Mesodermal cell (in vitro differentiated cells): ENCODE measurements around the gene CATSPER3.

Experiments used
- H3K27ac ChIP-seq: 2 replicates; pipeline ENCODE4 v1.7.0; 2013; ENCODE audit warnings: mild to moderate bottlenecking, low read depth, low read length, moderate library complexity; ENCODE audit not compliant: severe bottlenecking
- H3K36me3 ChIP-seq: 2 replicates; pipeline ENCODE4 v1.7.1; 2013; ENCODE audit warnings: mild to moderate bottlenecking, low read length, moderate library complexity; ENCODE audit not compliant: control insufficient read depth, insufficient read depth
- H3K4me1 ChIP-seq: one replicate; pipeline ENCODE4 v1.7.1; 2013; ENCODE audit warnings: mild to moderate bottlenecking, low read length; ENCODE audit not compliant: insufficient read depth, control insufficient read depth, poor library complexity, severe bottlenecking
- H3K4me3 ChIP-seq: 2 replicates; pipeline ENCODE4 v1.7.0; 2013; ENCODE audit warnings: low read length, control low read depth, mild to moderate bottlenecking; ENCODE audit not compliant: insufficient read depth, poor library complexity, severe bottlenecking; ENCODE audit errors: extremely low read depth
- H3K9me3 ChIP-seq: 2 replicates; pipeline ENCODE4 v1.7.1; 2013; ENCODE audit warnings: mild to moderate bottlenecking, low read length, moderate library complexity; ENCODE audit not compliant: control insufficient read depth
- WGBS, 2 experiments: methylation state at CpG; one replicate each; pipeline ENCODE4 v1.1.5; 2013; ENCODE audit warnings: missing lambda C conversion rate in 2 of 2; ENCODE audit not compliant: insufficient coverage in 2 of 2; 5-methylcytosine and 5-hydroxymethylcytosine counted together

CATSPER3 gene

DNA sequence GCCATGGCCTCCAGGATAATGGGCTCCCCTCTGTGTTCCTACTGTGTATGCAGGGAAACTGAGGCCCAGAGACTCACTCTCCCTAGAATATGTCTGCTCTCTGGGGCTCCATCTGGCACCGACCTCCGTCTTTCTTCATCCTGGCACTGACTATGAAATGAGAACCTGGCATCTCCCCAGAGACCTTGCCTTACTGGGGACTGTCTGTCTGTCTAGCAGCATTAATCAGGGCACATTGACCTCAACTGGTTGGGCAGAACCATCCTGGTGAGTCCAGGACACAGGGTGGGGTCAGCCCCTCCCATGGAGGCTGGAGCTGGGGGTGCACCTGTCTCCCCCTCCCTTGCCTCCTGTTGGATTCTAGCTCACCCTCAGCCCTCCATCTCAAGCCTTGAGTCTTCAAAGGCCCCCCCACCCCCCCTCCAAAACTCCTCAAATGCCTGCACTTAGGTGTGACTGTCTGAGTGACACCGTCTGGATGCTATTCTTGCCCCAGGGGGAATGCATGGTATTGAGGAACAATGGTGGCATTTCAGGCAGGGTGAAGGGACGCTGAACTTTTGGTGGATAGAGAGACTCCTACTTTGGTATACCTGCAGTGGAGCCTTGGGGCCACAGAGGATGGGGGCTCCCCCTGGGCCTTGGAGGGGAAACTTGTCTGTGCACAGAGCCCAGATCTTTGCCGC lies 79.1 kb downstream of the CATSPER3 start:
- no peaks in the 10 kb centered on the region for H3K4me1 ChIP-seq
- WGBS, 2 experiments: 85 to 97% methylated on average over 4 of the region's 5 CpGs
- H3K27ac ChIP-seq: no peak overlapping the region
- no peaks in the 10 kb centered on the region for H3K9me3 ChIP-seq
- no peaks in the 10 kb centered on the region for H3K36me3 ChIP-seq
- no peak overlapping the region for H3K4me3 ChIP-seq

DNA sequence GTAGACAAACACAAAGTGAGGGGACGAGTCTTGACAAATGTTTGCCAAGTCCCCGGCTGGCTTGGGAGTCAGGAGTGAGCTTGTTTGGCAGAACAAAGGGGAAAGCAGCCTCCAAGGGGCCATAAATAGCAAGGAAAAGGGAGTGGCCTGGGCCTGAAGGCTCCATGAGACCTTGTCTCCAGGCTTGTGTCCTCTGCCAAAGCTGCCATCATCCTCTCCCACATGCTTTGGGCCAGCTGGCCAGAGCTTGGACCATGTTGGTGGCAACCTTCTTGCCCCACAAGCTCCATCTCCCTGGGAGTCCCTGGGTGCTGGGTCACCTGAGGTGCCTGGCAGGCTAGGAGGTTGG lies 79.6 kb downstream of the CATSPER3 start:
- Histone ChIP-seq H3K9me3 (no peaks in the 10 kb centered on the region), H3K36me3 (no peaks in the 10 kb centered on the region), H3K27ac (no peak overlapping the region), H3K4me3 (no peak overlapping the region), H3K4me1 (no peaks in the 10 kb centered on the region)
- 72 to 86% methylated on average over 2 of the region's 2 CpGs for WGBS, 2 experiments

DNA sequence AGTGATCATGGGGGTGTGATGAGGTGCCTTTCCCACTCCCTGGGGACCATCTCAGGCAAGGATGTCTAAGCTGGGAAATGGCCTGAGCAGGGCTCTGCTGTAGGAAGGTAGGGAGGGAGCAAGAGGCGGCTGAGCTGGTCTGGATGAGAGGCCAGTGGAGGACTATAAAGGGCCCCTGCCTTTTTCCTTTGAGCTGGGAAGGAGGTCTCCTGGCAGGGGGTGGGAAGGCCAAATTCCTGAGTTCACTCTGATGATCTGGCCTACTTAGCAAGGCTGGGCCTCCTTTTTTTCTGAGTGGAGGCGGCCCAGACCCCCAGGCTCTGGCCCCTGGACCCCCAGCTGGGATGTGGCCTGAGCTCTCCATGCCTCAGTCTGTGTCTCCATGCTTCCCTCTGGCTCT lies 80.6 kb downstream of the CATSPER3 start:
- H3K4me3 ChIP-seq: no peak overlapping the region
- WGBS, 2 experiments: 59 to 100% methylated on average over 1 to 2 of the region's 2 CpGs
- H3K27ac ChIP-seq: no peak overlapping the region
- no peaks in the 10 kb centered on the region for H3K4me1 ChIP-seq
- no peaks in the 10 kb centered on the region for H3K36me3 ChIP-seq
- H3K9me3 ChIP-seq: no peaks in the 10 kb centered on the region

DNA sequence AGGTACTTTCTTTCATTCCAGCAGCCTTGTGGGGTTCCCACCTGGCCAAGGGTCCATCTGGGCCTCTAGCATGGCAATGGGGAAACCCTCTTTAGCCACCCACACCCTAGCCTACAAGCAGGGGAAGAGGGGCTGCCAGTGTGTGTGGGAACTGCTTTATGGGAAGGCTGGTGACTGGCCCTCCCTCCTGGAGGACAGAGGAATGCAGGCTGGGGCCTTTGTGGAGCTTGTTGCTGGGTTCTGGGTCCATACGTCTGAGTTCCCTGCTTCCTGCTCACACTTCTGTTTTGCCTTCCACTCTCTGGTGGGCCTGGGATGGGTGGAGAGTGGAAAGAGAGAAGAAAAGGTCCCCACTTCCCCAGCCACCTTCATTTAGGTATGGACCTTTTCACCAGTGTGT lies 81.2 kb downstream of the CATSPER3 start:
- no peak overlapping the region for H3K4me3 ChIP-seq
- no peak overlapping the region for H3K27ac ChIP-seq

DNA sequence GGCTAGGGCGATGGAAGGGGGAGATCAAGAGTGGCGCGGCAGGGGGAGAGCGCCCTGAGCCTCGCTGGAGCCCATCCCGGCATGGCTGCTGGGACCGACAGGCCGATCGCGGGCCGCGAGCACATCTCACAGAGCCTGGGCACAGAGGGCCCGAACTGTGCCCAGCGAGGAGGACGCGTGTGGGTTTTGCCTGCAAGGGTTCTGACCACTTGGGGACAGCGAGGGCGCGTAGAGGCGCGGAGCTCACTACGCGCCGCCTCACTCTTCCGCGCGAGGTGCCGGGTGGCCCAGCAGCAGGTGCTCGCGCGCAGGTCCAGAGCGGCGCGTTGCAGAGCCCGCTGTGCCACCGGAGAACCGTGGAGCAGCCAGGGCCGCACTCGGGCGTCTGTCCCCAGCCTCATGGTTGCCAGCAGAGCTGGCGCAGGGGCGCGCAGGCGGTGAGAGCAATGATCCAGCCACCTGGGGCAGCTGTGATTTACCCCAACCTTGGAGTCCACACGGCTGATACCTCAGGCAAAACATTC lies 82.6 kb downstream of the CATSPER3 start:
- Histone ChIP-seq H3K9me3 (no peaks in the 10 kb centered on the region), H3K4me3 (no peak overlapping the region), H3K27ac (no peak overlapping the region), H3K36me3 (no peaks in the 10 kb centered on the region), H3K4me1 (no peaks in the 10 kb centered on the region)
- 24 to 28% methylated on average over 36 to 43 of the region's 45 CpGs for WGBS, 2 experiments

More for the DNA sequence above, 81.2 kb downstream of the CATSPER3 start:
- Histone ChIP-seq H3K9me3 (no peaks in the 10 kb centered on the region), H3K36me3 (no peaks in the 10 kb centered on the region), H3K4me1 (no peaks in the 10 kb centered on the region)
- no CpG with 5 or more reads among the region's 1 CpG for WGBS, 2 experiments

DNA sequence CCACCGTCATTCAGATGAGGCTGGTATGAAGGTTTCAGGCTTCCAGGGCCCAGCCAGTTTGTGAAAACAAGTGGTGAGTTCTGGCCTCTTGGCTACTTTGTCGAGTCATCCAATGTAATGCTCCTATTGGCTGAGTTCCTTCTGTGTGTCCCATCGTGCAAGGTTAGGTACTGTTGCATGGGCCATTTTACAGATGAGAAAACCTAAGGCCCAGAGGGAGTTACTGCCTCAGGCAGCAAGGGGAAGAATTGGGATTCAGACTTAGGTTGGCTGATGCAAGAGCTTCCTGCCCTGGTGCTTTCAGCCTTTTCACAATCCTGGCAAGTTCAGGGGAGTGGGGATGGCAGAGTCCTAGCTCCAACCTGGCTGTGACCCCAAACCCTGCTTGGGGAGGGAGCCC lies 83.7 kb downstream of the CATSPER3 start:
- 76 to 84% methylated on average over 3 of the region's 3 CpGs for WGBS, 2 experiments
- Histone ChIP-seq H3K9me3 (no peaks in the 10 kb centered on the region), H3K4me1 (no peaks in the 10 kb centered on the region), H3K27ac (peak overlapping the region; percentile 34), H3K4me3 (no peak overlapping the region), H3K36me3 (no peaks in the 10 kb centered on the region)

DNA sequence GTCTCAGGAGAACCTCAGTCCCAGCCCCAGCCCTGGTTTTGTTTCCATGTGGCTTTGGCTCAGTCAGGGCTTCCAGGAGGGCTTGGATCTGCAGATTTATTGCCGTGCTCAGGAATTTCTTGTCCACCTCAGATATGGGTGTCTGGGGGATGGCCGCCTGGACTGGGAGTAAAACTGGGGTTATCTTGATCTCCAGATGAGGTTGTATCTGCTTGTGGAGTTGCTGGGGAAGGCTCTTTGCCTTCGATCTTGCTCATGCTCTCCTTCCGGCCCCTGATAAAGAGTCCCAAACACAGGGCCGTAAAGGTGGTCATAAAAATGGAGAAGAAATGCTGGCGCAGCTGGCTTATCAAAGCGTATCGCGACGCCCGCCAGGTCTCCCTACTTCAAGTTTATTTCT lies 84.2 kb downstream of the CATSPER3 start:
- Histone ChIP-seq H3K9me3 (no peaks in the 10 kb centered on the region), H3K27ac (no peak overlapping the region), H3K36me3 (no peaks in the 10 kb centered on the region), H3K4me1 (no peaks in the 10 kb centered on the region), H3K4me3 (no peak overlapping the region)
- 87 to 92% methylated on average over 11 of the region's 11 CpGs for WGBS, 2 experiments

DNA sequence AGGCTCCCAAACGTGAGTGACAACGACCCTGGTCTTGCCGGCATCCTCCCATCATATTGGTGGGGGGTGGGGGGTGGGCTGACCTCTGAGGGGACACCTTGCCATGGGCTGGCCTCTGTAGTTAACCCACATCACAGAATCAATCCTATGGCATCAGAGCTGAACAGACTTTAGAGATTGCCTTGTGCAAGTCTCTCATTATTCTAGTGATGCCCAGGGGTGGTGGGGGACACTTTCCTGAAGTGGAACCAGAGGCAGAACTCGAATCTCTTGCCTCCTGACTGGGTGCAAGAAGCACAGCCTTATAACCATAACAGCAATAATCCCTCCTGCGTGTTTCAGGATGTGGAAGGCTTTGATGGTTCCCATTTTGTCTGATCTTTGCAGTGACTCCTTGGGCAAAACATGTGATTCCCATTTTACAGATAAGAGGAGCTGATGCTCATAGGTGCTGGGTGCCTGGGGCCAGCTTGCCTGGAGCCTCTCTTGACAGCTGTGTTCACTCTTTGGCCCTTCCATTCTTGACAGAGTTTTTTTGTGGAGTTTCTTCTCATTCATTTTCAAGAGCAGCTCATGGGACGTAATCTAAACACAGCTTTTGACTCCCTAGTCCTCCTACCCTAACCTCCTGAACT lies 84.9 kb downstream of the CATSPER3 start:
- no peak overlapping the region for H3K27ac ChIP-seq
- H3K4me3 ChIP-seq: no peak overlapping the region
- no peaks in the 10 kb centered on the region for H3K9me3 ChIP-seq
- H3K36me3 ChIP-seq: no peaks in the 10 kb centered on the region
- 80 to 89% methylated on average over 1 to 2 of the region's 6 CpGs for WGBS, 2 experiments
- no peaks in the 10 kb centered on the region for H3K4me1 ChIP-seq

DNA sequence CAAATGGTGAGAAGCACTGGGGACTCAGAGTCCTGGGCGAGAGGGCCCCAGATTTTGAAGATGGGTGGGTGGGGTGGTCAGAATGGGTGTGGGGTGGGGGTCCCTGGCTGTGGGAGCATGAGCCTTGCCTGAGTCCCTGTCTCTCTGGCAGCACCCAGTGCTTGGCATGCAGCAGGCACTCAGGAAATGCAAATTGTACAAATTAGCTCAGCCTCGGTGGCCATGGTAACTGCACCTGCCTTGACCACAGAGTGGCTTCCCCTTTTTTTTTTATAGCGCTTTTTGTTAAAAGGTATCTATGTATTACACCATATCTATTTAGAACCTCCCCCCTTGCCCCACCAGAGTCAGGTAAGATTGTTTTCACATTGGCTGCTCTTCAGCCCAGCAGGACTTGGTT lies 85.6 kb downstream of the CATSPER3 start:
- Histone ChIP-seq H3K4me3 (no peak overlapping the region), H3K36me3 (no peaks in the 10 kb centered on the region), H3K27ac (no peak overlapping the region), H3K9me3 (no peaks in the 10 kb centered on the region), H3K4me1 (peaks cover 6% of the 10 kb centered on the region)
- WGBS, 2 experiments: 79 to 100% methylated on average over 1 to 2 of the region's 3 CpGs

DNA sequence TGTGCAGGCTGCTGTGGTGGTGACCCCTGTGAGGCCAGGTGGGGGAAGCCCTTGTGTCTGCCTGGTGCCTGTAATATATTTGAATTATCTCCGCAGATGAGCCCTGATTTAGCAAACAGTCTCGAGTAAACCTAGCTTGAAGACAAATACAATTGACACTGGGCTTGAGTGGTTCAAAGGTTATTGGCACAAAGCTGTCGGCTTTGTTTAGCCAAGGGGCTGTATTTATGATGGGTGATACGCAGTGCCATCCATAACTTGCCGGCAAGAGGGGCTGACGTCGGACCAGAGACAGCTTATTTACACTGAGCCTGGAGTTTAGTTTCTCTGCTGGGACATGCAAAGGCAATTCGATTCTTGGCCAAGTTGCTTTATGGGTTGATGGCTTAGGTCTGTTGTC lies 86.3 kb downstream of the CATSPER3 start:
- Histone ChIP-seq H3K27ac (no peak overlapping the region), H3K4me1 (peaks cover 11% of the 10 kb centered on the region), H3K36me3 (no peaks in the 10 kb centered on the region), H3K4me3 (no peak overlapping the region), H3K9me3 (no peaks in the 10 kb centered on the region)
- WGBS, 2 experiments: 79 to 88% methylated on average over 7 of the region's 8 CpGs

DNA sequence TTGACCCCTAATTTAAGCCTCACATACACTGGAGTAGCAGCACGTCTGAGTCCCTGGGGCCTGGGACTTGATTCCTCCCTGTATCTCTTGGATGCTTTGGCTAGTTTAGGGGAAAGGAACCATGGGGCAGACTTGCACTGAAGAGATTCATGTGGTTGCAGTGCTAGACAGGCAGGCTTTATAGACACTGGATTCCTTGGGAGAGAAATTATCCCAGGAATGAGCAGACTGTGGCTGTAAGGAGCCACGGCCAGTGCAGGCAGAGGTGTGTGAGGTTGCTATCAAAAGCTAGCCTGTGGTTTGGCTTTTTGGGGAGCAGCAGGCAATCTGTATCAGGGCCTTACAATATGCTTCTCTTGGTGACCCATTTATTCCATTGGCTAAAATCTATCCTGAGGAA lies 86.8 kb downstream of the CATSPER3 start:
- Histone ChIP-seq H3K4me1 (peaks cover 11% of the 10 kb centered on the region), H3K36me3 (no peaks in the 10 kb centered on the region), H3K27ac (no peak overlapping the region), H3K9me3 (no peaks in the 10 kb centered on the region), H3K4me3 (no peak overlapping the region)
- WGBS, 2 experiments: 70 to 86% methylated on average over 2 of the region's 2 CpGs
